NAMALWA (cell line): ENCODE data around the gene JAK1.
A peak's percentile ranks its signal among the peaks of the same experiment; 100 is the strongest.
"Not testable (repeated sequence)": the region's sequence is repeated elsewhere in the genome, so short reads cannot be mapped to it uniquely, and the experiment has no call there.

ENCODE experiments used
- DNase-seq: peaks from one replicate; pipeline ENCODE4 v3.0.0-alpha.2; 2015; ENCODE audit warnings: low spot score

The JAK1 gene

GRCh38 chr1:64838486-64838885 is 127.9 kb downstream of the JAK1 start:
- no peak for DNase-seq

- no peak for DNase-seq
Observed at GRCh38 chr1:64836802-64837201, 129.5 kb downstream of the JAK1 start.

- DNase-seq = no peak
Observed at GRCh38 chr1:64834734-64835133, 131.6 kb downstream of the JAK1 start.

- DNase-seq = no peak
Observed at GRCh38 chr1:64830030-64830651, 136.2 kb downstream of the JAK1 start.

GRCh38 chr1:64829411-64830029 is 136.8 kb downstream of the JAK1 start:
- no peak for DNase-seq

GRCh38 chr1:64828829-64829228 is 137.5 kb downstream of the JAK1 start:
- DNase-seq = no peak

GRCh38 chr1:64826991-64827390 is 139.4 kb downstream of the JAK1 start:
- no peak for DNase-seq

- peak; percentile 83 for DNase-seq
Observed at GRCh38 chr1:64823691-64824476, 142.5 kb downstream of the JAK1 start.

DNA sequence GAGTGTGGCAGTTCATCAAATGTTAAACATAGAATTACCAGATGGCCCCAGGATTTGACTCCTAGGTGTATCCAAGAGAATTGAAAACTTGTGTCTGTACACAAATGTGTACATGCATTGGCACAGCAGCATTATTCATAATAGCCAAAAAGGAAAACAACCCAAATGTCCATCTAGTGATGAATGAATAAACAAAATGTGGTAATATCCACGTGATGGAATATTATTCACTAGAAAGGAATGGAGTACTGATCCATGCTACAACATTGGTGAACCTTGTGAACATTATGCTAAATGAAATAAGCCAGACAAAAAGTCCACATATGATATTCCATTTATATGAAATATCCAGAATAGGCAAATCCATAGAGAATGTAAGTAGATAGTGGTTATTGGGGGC is 143.7 kb downstream of the JAK1 start:
- no peak for DNase-seq

DNA sequence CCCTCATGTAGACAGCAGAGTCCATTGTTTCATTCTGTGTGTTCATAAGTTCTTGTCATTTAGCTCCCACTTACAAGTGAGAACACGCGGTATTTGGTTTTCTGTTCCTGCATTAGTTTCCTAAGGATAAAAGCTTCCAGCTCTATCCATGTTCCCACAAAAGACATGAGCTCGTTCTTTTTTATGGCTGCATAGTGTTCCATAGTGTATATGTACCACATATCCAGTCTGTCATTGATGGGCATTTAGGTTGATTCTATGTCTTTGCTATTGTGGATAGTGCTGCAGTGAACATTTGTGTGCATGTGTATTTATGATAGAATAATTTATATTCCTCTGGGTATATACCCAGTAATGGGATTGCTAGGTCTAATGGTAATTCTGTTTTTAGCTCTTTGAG is 145.8 kb downstream of the JAK1 start:
- DNase-seq = not testable (repeated sequence)

DNA sequence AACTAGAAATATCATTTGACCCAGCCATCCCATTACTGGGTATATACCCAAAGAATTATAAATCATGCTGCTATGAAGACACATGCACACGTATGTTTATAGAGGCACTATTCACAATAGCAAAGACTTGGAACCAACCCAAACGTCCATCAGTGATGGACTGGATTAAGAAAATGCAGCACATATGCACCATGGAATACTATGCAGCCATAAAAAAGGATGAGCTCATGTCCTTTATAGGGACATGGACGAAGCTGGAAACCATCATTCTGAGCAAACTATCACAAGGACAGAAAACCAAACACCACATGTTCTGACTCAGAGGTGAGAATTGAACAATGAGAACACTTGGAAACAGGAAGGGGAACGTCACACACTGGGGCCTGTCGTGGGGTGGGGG is 149.0 kb downstream of the JAK1 start:
- DNase-seq = not testable (repeated sequence)

DNA sequence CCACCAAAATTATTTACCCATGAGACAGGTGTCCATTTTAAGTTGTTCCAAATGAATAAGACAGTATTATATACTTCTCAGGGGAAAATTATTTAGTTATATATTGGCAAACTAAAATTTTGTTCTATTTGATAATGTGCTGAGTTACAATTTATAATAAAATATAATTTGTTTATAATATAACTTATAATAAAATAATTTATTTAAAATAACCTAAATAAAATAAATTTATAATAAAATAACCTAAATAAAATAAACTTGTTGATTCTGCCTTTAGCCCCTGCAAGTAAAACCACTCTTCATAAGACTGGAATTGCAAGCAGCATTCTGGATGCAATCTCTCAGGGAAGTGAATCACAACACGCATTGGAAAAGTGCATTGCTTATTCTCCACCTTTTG is 151.9 kb downstream of the JAK1 start:
- DNase-seq = no peak

DNA sequence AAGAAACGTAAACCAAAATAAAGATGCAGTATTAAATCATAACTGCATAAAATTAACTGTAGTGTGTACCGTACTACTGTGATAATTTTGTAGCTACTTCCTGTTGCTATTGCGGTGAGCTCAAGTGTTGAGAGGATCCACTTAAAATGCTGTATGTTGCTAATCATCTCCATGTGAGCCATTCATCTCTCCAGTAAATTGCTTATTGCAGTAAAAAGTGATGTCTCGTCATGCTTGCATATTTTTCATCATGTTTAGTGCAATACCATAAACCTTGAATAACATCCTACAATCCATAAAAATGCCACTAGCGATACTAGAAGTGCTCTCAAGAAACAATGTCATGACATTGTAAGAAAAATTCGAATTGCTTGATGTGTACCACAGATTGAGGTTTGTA is 155.2 kb downstream of the JAK1 start:
- no peak for DNase-seq

- DNase-seq = no peak
Observed at GRCh38 chr1:64810001-64810400, 156.3 kb downstream of the JAK1 start.

- DNase-seq = no peak
Observed at GRCh38 chr1:64809309-64809708, 157.0 kb downstream of the JAK1 start.

- DNase-seq = no peak
Observed at GRCh38 chr1:64801851-64802523, 164.4 kb downstream of the JAK1 start.

- no peak for DNase-seq
Observed at GRCh38 chr1:64798872-64799271, 167.5 kb downstream of the JAK1 start.

DNA sequence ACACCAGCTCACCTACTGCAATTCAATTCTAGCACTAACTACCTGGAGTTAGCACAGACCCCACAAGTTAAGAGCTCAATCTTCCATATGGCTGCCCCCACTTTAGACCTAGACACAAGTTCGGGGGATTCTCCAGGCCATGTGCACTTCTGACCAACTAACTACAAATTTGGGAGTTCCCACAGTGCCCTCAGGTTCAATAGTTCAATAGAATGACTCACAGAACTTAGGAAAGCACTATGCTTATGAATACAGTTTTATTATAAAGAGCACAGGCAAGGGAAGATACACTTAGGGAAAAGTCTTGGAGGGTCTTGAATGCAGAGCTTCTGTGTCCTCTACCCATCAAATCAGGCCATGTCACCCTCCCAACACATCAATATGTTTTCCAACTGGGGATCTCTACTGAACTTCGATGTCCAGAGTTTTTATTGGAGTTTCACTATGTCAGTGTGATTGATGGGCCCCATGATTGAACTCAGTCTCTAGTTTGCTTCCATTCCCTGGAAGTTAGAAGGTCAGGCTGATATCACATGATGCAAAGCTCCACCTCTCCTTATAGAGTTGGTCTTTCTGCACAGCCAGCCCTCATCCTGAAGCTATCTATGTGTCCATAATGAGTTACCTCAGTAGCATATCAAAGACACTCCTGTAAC is 175.4 kb downstream of the JAK1 start:
- no peak for DNase-seq
